GM18517 (cell line): ENCODE results near the gene EFCAB7.
"Not testable (repeated sequence)": the region's sequence is repeated elsewhere in the genome, so short reads cannot be mapped to it uniquely, and the experiment has no call there.

Experiments used
- ATAC-seq: cut with Tn5 transposase; IDR thresholded peaks from one replicate; pipeline ENCODE4 v1.9.1; 2021; ENCODE audit warnings: mild to moderate bottlenecking, moderate library complexity; ENCODE audit not compliant: unreplicated experiment

The EFCAB7 gene

GRCh38 chr1:63548877-63549276, 25.6 kb downstream of the EFCAB7 start:
- ATAC-seq, result no peak

- ATAC-seq, result no peak
Measured at GRCh38 chr1:63555480-63555879, 32.2 kb downstream of the EFCAB7 start.

- ATAC-seq, result no peak
Measured at GRCh38 chr1:63557365-63557987, 34.2 kb downstream of the EFCAB7 start.

- no peak for ATAC-seq
Measured at GRCh38 chr1:63559357-63559756, 36.0 kb downstream of the EFCAB7 start.

- no peak for ATAC-seq
Measured at GRCh38 chr1:63563745-63564144, 40.4 kb downstream of the EFCAB7 start.

- ATAC-seq, result no peak
Measured at GRCh38 chr1:63569068-63569467, 45.7 kb downstream of the EFCAB7 start.

- ATAC-seq, result no peak
Measured at GRCh38 chr1:63569640-63570316, 46.5 kb downstream of the EFCAB7 start.

GRCh38 chr1:63572686-63573085, 49.4 kb downstream of the EFCAB7 start:
- ATAC-seq, result not testable (repeated sequence)

- ATAC-seq, result not testable (repeated sequence)
Measured at GRCh38 chr1:63574203-63574796, 51.0 kb downstream of the EFCAB7 start.

GRCh38 chr1:63575340-63575826, 52.1 kb downstream of the EFCAB7 start:
- peak; percentile 61 for ATAC-seq

GRCh38 chr1:63586326-63586725, 63.0 kb downstream of the EFCAB7 start:
- ATAC-seq, result not testable (repeated sequence)

GRCh38 chr1:63590166-63590560, 66.8 kb downstream of the EFCAB7 start:
- ATAC-seq, result no peak

- ATAC-seq, result no peak
Measured at GRCh38 chr1:63592536-63593302, 69.4 kb downstream of the EFCAB7 start.

- peak; percentile 75 for ATAC-seq
Measured at GRCh38 chr1:63593303-63593885, 70.1 kb downstream of the EFCAB7 start, which contains the start of gene PGM1. TSS of gene PGM1 (plus strand) at chr1:63593411. CDS start at chr1:63593489, 78 bp downstream.

GRCh38 chr1:63593886-63594605, 70.7 kb downstream of the EFCAB7 start:
- peak; percentile 52 for ATAC-seq

GRCh38 chr1:63595435-63595834, 72.1 kb downstream of the EFCAB7 start:
- no peak for ATAC-seq

- no peak for ATAC-seq
Measured at GRCh38 chr1:63599799-63600198, 76.5 kb downstream of the EFCAB7 start.

GRCh38 chr1:63600248-63600647, 76.9 kb downstream of the EFCAB7 start:
- no peak for ATAC-seq

GRCh38 chr1:63601061-63601460, 77.7 kb downstream of the EFCAB7 start:
- ATAC-seq, result no peak

- ATAC-seq, result no peak
Measured at GRCh38 chr1:63601463-63601862, 78.1 kb downstream of the EFCAB7 start.
